ENCODE measurements around the gene PTPRD.

- TF ChIP-seq, protein P1, sequence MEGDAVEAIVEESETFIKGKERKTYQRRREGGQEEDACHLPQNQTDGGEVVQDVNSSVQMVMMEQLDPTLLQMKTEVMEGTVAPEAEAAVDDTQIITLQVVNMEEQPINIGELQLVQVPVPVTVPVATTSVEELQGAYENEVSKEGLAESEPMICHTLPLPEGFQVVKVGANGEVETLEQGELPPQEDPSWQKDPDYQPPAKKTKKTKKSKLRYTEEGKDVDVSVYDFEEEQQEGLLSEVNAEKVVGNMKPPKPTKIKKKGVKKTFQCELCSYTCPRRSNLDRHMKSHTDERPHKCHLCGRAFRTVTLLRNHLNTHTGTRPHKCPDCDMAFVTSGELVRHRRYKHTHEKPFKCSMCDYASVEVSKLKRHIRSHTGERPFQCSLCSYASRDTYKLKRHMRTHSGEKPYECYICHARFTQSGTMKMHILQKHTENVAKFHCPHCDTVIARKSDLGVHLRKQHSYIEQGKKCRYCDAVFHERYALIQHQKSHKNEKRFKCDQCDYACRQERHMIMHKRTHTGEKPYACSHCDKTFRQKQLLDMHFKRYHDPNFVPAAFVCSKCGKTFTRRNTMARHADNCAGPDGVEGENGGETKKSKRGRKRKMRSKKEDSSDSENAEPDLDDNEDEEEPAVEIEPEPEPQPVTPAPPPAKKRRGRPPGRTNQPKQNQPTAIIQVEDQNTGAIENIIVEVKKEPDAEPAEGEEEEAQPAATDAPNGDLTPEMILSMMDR (IDR thresholded peaks at IDR 0.05), result no peak
- TF ChIP-seq ZNF121 (CRISPR knock-in tag; IDR thresholded peaks at IDR 0.05), result no peak
- TF ChIP-seq, protein P2, sequence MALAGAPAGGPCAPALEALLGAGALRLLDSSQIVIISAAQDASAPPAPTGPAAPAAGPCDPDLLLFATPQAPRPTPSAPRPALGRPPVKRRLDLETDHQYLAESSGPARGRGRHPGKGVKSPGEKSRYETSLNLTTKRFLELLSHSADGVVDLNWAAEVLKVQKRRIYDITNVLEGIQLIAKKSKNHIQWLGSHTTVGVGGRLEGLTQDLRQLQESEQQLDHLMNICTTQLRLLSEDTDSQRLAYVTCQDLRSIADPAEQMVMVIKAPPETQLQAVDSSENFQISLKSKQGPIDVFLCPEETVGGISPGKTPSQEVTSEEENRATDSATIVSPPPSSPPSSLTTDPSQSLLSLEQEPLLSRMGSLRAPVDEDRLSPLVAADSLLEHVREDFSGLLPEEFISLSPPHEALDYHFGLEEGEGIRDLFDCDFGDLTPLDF (CRISPR knock-in tag; IDR thresholded peaks at IDR 0.05), result no peak
- no peak for TF ChIP-seq MLX (CRISPR knock-in tag; IDR thresholded peaks at IDR 0.05)
- no peak for TF ChIP-seq ZMAT4 (CRISPR knock-in tag; IDR thresholded peaks at IDR 0.05)
- no peak for TF ChIP-seq ZNF232 (CRISPR knock-in tag; IDR thresholded peaks at IDR 0.05)
- no peak for TF ChIP-seq ATF1 (CRISPR knock-in tag; IDR thresholded peaks at IDR 0.05)
- TF ChIP-seq FOXP1 (CRISPR knock-in tag; IDR thresholded peaks at IDR 0.05; ENCODE audit: borderline replicate concordance), result no peak
- no peak for TF ChIP-seq TCF7 (CRISPR knock-in tag; IDR thresholded peaks at IDR 0.05; ENCODE audit: low read depth)
- TF ChIP-seq IRF1 (CRISPR knock-in tag; IDR thresholded peaks at IDR 0.05), result no peak
- TF ChIP-seq TEAD1 (CRISPR knock-in tag; IDR thresholded peaks at IDR 0.05), result no peak
- TF ChIP-seq ARID4B (CRISPR knock-in tag; IDR thresholded peaks at IDR 0.05; ENCODE audit: borderline replicate concordance), result no peak
- no peak for TF ChIP-seq RORB (CRISPR knock-in tag; IDR thresholded peaks at IDR 0.05)
- TF ChIP-seq ESRRA (CRISPR knock-in tag; IDR thresholded peaks at IDR 0.05; ENCODE audit: borderline replicate concordance), result no peak
Observed at GRCh38 chr9:8331507-8332330, 2281.1 kb downstream of the PTPRD start.
